ENCODE data around the gene OPA1.

DNA sequence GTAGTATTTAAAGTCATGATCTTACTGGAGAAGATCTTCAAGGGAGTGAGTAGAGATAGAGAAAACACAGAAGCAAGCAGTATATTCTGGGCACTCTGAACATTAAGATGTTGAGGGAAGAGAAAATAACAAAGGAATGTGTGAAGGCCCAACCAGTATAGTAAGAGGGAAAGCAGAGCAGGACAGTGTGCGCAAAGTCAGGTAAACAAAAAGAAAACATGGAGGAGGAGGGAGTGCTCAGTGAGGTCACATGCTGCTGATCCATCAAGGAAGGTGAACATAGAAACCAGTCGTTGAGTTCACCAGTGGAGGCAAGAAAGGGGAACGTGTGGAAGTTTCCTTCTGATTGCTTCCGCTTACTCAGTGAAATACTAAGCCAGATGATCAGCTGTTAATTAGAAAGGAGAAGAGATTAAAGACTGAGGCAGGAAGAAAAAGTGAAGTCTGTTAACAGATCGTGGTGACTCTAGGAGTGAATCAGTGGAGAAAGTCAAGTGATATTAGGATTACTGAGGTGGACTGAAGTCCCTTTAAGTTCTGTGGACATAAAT lies 47.2 kb downstream of the OPA1 start:
- TF ChIP-seq EP300 (IDR thresholded peaks at IDR 0.05; ENCODE audit: borderline replicate concordance) (no peak), TAF1 (IDR thresholded peaks at IDR 0.05; ENCODE audit: low read depth) (no peak), MAX (IDR thresholded peaks at IDR 0.05) (no peak), TCF12 (IDR thresholded peaks at IDR 0.05; ENCODE audit: low read depth) (no peak), CEBPB (IDR thresholded peaks at IDR 0.05) (no peak), CREB1 (IDR thresholded peaks at IDR 0.05; ENCODE audit: low read depth) (no peak), FOXM1 (IDR thresholded peaks at IDR 0.05; ENCODE audit: borderline replicate concordance, low read depth) (no peak), ZBTB7A (IDR thresholded peaks at IDR 0.05; ENCODE audit: low read depth) (no peak), TEAD4 (IDR thresholded peaks at IDR 0.05) (no peak), RAD21 (IDR thresholded peaks at IDR 0.05; ENCODE audit: low read depth) (no peak)
- TF ChIP-seq, protein P1, sequence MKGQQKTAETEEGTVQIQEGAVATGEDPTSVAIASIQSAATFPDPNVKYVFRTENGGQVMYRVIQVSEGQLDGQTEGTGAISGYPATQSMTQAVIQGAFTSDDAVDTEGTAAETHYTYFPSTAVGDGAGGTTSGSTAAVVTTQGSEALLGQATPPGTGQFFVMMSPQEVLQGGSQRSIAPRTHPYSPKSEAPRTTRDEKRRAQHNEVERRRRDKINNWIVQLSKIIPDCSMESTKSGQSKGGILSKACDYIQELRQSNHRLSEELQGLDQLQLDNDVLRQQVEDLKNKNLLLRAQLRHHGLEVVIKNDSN (IDR thresholded peaks at IDR 0.05), result no peak
- TF ChIP-seq, protein P2, sequence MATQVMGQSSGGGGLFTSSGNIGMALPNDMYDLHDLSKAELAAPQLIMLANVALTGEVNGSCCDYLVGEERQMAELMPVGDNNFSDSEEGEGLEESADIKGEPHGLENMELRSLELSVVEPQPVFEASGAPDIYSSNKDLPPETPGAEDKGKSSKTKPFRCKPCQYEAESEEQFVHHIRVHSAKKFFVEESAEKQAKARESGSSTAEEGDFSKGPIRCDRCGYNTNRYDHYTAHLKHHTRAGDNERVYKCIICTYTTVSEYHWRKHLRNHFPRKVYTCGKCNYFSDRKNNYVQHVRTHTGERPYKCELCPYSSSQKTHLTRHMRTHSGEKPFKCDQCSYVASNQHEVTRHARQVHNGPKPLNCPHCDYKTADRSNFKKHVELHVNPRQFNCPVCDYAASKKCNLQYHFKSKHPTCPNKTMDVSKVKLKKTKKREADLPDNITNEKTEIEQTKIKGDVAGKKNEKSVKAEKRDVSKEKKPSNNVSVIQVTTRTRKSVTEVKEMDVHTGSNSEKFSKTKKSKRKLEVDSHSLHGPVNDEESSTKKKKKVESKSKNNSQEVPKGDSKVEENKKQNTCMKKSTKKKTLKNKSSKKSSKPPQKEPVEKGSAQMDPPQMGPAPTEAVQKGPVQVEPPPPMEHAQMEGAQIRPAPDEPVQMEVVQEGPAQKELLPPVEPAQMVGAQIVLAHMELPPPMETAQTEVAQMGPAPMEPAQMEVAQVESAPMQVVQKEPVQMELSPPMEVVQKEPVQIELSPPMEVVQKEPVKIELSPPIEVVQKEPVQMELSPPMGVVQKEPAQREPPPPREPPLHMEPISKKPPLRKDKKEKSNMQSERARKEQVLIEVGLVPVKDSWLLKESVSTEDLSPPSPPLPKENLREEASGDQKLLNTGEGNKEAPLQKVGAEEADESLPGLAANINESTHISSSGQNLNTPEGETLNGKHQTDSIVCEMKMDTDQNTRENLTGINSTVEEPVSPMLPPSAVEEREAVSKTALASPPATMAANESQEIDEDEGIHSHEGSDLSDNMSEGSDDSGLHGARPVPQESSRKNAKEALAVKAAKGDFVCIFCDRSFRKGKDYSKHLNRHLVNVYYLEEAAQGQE (IDR thresholded peaks at IDR 0.05; ENCODE audit: low read depth), result no peak
